ENCODE results near the gene RGPD6.
"Not testable (repeated sequence)": the region's sequence is repeated elsewhere in the genome, so short reads cannot be mapped to it uniquely, and the experiment has no call there.

DNA sequence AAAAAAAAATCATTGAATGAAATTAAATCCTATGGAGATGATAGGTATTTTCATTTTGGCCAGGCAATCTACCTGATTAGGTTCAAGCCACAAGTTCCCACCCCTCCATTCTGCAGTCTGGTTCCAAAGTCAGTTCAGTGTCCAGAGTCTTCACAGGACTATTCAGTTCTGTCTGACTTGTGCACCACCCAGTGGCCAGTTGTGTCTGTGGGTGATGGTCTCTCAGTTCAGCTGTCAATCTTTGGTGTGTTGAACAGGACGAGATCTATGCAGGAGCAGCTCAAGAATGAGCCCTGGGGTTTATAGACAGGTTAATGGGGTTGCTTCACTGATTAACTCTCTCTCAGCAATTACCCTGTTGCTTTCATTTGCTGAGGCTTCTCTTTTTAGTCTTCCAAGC is 1.4 kb upstream of the RGPD6 start:
- TF ChIP-seq, protein P1, sequence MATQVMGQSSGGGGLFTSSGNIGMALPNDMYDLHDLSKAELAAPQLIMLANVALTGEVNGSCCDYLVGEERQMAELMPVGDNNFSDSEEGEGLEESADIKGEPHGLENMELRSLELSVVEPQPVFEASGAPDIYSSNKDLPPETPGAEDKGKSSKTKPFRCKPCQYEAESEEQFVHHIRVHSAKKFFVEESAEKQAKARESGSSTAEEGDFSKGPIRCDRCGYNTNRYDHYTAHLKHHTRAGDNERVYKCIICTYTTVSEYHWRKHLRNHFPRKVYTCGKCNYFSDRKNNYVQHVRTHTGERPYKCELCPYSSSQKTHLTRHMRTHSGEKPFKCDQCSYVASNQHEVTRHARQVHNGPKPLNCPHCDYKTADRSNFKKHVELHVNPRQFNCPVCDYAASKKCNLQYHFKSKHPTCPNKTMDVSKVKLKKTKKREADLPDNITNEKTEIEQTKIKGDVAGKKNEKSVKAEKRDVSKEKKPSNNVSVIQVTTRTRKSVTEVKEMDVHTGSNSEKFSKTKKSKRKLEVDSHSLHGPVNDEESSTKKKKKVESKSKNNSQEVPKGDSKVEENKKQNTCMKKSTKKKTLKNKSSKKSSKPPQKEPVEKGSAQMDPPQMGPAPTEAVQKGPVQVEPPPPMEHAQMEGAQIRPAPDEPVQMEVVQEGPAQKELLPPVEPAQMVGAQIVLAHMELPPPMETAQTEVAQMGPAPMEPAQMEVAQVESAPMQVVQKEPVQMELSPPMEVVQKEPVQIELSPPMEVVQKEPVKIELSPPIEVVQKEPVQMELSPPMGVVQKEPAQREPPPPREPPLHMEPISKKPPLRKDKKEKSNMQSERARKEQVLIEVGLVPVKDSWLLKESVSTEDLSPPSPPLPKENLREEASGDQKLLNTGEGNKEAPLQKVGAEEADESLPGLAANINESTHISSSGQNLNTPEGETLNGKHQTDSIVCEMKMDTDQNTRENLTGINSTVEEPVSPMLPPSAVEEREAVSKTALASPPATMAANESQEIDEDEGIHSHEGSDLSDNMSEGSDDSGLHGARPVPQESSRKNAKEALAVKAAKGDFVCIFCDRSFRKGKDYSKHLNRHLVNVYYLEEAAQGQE (IDR thresholded peaks at IDR 0.05; ENCODE audit: insufficient read depth in 1 of 2, low read depth in 2 of 2, low read length in 1 of 2), result not testable (repeated sequence)
- TF ChIP-seq, protein P2, sequence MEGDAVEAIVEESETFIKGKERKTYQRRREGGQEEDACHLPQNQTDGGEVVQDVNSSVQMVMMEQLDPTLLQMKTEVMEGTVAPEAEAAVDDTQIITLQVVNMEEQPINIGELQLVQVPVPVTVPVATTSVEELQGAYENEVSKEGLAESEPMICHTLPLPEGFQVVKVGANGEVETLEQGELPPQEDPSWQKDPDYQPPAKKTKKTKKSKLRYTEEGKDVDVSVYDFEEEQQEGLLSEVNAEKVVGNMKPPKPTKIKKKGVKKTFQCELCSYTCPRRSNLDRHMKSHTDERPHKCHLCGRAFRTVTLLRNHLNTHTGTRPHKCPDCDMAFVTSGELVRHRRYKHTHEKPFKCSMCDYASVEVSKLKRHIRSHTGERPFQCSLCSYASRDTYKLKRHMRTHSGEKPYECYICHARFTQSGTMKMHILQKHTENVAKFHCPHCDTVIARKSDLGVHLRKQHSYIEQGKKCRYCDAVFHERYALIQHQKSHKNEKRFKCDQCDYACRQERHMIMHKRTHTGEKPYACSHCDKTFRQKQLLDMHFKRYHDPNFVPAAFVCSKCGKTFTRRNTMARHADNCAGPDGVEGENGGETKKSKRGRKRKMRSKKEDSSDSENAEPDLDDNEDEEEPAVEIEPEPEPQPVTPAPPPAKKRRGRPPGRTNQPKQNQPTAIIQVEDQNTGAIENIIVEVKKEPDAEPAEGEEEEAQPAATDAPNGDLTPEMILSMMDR (IDR thresholded peaks at IDR 0.05), result not testable (repeated sequence)
- not testable (repeated sequence) for TF ChIP-seq POLR2AphosphoS5, TCF7L2 (IDR thresholded peaks at IDR 0.05; ENCODE audit: low read depth, low read length)

All from Panc1 (cell line).